CD14-positive monocyte (primary cell): ENCODE results near the gene FOXJ3. TPM values are rescaled to one million over a fixed set of nuclear protein-coding genes. Genes with fewer than 3 reads are reported as not detected.

Experiments used
- DNase-seq, 3 donors: peaks; one replicate each; pipeline ENCODE4 v3.0.0-alpha.2; 2011 to 2022
- H2AFZ ChIP-seq: 2 replicates; pipeline ENCODE4 v1.6.0; 2012; ENCODE audit warnings: mild to moderate bottlenecking, low read depth, low read length, inconsistent platforms; ENCODE audit not compliant: insufficient read depth, poor library complexity, severe bottlenecking
- H3K27ac ChIP-seq, 2 donors: 1 replicate in 1 of 2; 2 replicates in 1 of 2; pipeline ENCODE4 v1.5.1; 2012 to 2013; ENCODE audit warnings: low read length in 2 of 2, control low read depth in 1 of 2, inconsistent platforms in 1 of 2, low read depth in 1 of 2, mild to moderate bottlenecking in 1 of 2
- H3K27me3 ChIP-seq, 2 donors: one replicate each; pipeline versions ENCODE4 v1.6.0 to v1.6.1; 2011 to 2013; ENCODE audit warnings: low read length in 2 of 2; ENCODE audit not compliant: control insufficient read depth in 2 of 2, insufficient read depth in 2 of 2
- H3K36me3 ChIP-seq, 2 donors: replicated peaks in 1 of 2; 1 replicate in 1 of 2; 2 replicates in 1 of 2; pipeline versions ENCODE4 v1.5.1 to v1.6.1; 2012 to 2013; ENCODE audit warnings: low read length in 2 of 2, control low read depth in 1 of 2, inconsistent platforms in 1 of 2, mild to moderate bottlenecking in 1 of 2; ENCODE audit not compliant: insufficient read depth in 2 of 2, control insufficient read depth in 1 of 2
- H3K4me1 ChIP-seq, 2 donors: 1 replicate in 1 of 2; 2 replicates in 1 of 2; pipeline versions ENCODE4 v1.5.1 to v1.6.1; 2012 to 2013; ENCODE audit warnings: low read length in 2 of 2, control low read depth in 1 of 2, inconsistent platforms in 1 of 2, mild to moderate bottlenecking in 1 of 2, moderate library complexity in 1 of 2; ENCODE audit not compliant: insufficient read depth in 2 of 2, control insufficient read depth in 1 of 2
- H3K4me2 ChIP-seq: replicated peaks from 2 replicates; pipeline ENCODE3; 2012; ENCODE audit warnings: low read length, moderate library complexity, mild to moderate bottlenecking; ENCODE audit not compliant: poor library complexity, severe bottlenecking; ENCODE audit errors: extremely low read depth
- H3K4me3 ChIP-seq, 3 experiments: fragments of 200-600 bp in 1 of 3; sonication (generic) in 1 of 3; replicated peaks in 1 of 3; 1 replicate in 2 of 3; 2 replicates in 1 of 3; pipeline ENCODE4 v1.5.1; 2011 to 2013; ENCODE audit warnings: low read length in 3 of 3, mild to moderate bottlenecking in 3 of 3, control low read depth in 2 of 3, low read depth in 2 of 3, inconsistent platforms in 1 of 3, moderate library complexity in 1 of 3
- H3K79me2 ChIP-seq: 2 replicates; pipeline ENCODE4 v1.6.0; 2012; ENCODE audit warnings: mild to moderate bottlenecking, control low read depth, inconsistent platforms, low read length, moderate library complexity; ENCODE audit not compliant: insufficient read depth
- H3K9ac ChIP-seq: 2 replicates; pipeline ENCODE4 v1.6.0; 2017; ENCODE audit warnings: low read length, mild to moderate bottlenecking; ENCODE audit not compliant: insufficient read depth, poor library complexity, severe bottlenecking
- H3K9me3 ChIP-seq, 2 donors: replicated peaks in 1 of 2; 1 replicate in 1 of 2; 2 replicates in 1 of 2; pipeline versions ENCODE4 v1.5.1 to v1.6.1; 2012 to 2013; ENCODE audit warnings: low read length in 2 of 2, control low read depth in 1 of 2; ENCODE audit not compliant: control insufficient read depth in 1 of 2, insufficient read depth in 1 of 2
- H4K20me1 ChIP-seq: 2 replicates; pipeline ENCODE4 v1.6.0; 2012; ENCODE audit warnings: mild to moderate bottlenecking, low read length, control low read depth, moderate library complexity; ENCODE audit not compliant: insufficient read depth
- H3K27ac Mint-ChIP-seq, 7 donors: one replicate each; pipeline ENCODE4 v1.8.0; 2020; ENCODE audit warnings: mild to moderate bottlenecking in 7 of 7, mixed read lengths in 7 of 7, moderate library complexity in 6 of 7, inconsistent platforms in 2 of 7
- H3K27me3 Mint-ChIP-seq, 3 donors: one replicate each; pipeline ENCODE4 v1.8.0; 2021 to 2022; ENCODE audit warnings: low read depth in 3 of 3, mild to moderate bottlenecking in 3 of 3, mixed read lengths in 3 of 3, moderate library complexity in 3 of 3, inconsistent platforms in 1 of 3
- H3K36me3 Mint-ChIP-seq, 2 donors: one replicate each; pipeline ENCODE4 v1.8.0; 2020; ENCODE audit warnings: mixed read lengths in 2 of 2, inconsistent platforms in 1 of 2, mild to moderate bottlenecking in 1 of 2
- H3K4me1 Mint-ChIP-seq: one replicate; pipeline ENCODE4 v1.8.0; 2020; ENCODE audit warnings: mild to moderate bottlenecking, mixed read lengths
- H3K4me3 Mint-ChIP-seq, 2 donors: one replicate each; pipeline ENCODE4 v1.8.0; 2020; ENCODE audit warnings: mild to moderate bottlenecking in 2 of 2, mixed read lengths in 2 of 2, moderate library complexity in 1 of 2
- H3K9me3 Mint-ChIP-seq, 7 donors: one replicate each; pipeline ENCODE4 v1.8.0; 2020 to 2022; ENCODE audit warnings: mixed read lengths in 7 of 7, mild to moderate bottlenecking in 6 of 7, moderate library complexity in 6 of 7, inconsistent platforms in 2 of 7
- CTCF ChIP-seq: fragments of 200-600 bp; IDR thresholded peaks from one replicate; pipeline ENCODE4 v1.8.0; 2022; ENCODE audit warnings: antibody characterized with exemption, mild to moderate bottlenecking
- WGBS: methylation state at CpG from one replicate; pipeline ENCODE4 v1.1.5; 2013; ENCODE audit warnings: missing lambda C conversion rate; ENCODE audit not compliant: insufficient coverage; 5-methylcytosine and 5-hydroxymethylcytosine counted together
- intact Hi-C, 2 donors: fragments of 100-400 bp; cut with micrococcal nuclease; formaldehyde crosslinking; loops; one replicate each; pipeline versions ENCODE4 v1.15.0 to v1.15.1; 2023
- polyA plus RNA-seq, 3 donors: library from polyadenylated mRNA; depleted of rRNA in 1 of 3; unstranded in 2 of 3; stranded (reverse) in 1 of 3; fragments of 300-500 nt in 2 of 3; fragments of >200 nt in 1 of 3; fragmentation: Illumina TruSeq in 2 of 3; gene quantifications; 1 replicate in 2 of 3; 2 replicates in 1 of 3; pipeline ENCODE4 v1.2.3, GENCODE V29; 2012 to 2021

Gene FOXJ3
- polyA plus RNA-seq, 3 donors: 10.2 to 18.5 (median 18.4) TPM

GRCh38 chr1:42295816-42296215, 39.2 kb downstream of the FOXJ3 start:
- H3K27ac Mint-ChIP-seq: no peak overlapping the region
- intact Hi-C loops: no loop called here
- H3K27me3 ChIP-seq: no peaks in the 10 kb centered on the region
- no peak for DNase-seq
- H4K20me1 ChIP-seq: peaks cover 28% of the 10 kb centered on the region
- H3K4me3 ChIP-seq: no peak overlapping the region
- no peaks in the 10 kb centered on the region for H3K27me3 Mint-ChIP-seq
- H3K4me1 ChIP-seq: no peaks in the 10 kb centered on the region
- peaks cover 23 to 35% of the 10 kb centered on the region in 2 donors for H3K9me3 ChIP-seq
- H3K36me3 Mint-ChIP-seq: peaks cover 6 to 8% of the 10 kb centered on the region in 2 donors
- peaks cover 16 to 37% (median 30%) of the 10 kb centered on the region in 7 donors for H3K9me3 Mint-ChIP-seq
- H3K27ac ChIP-seq: no peak overlapping the region
- H3K4me3 Mint-ChIP-seq: no peak overlapping the region
- H3K9ac ChIP-seq: no peak overlapping the region
- peaks cover 24% of the 10 kb centered on the region for H3K79me2 ChIP-seq
- H3K4me1 Mint-ChIP-seq: no peaks in the 10 kb centered on the region
- 100% methylated on average over 1 of the region's 5 CpGs for WGBS
- no peak for TF ChIP-seq CTCF
- H3K36me3 ChIP-seq: no peaks in the 10 kb centered on the region
- H3K4me2 ChIP-seq: no peak overlapping the region
- H2AFZ ChIP-seq: no peak overlapping the region

- no peak for DNase-seq
- H3K4me3 ChIP-seq: no peak overlapping the region
- no peaks in the 10 kb centered on the region for H3K9me3 ChIP-seq
- 100% methylated on average over 1 of the region's 2 CpGs for WGBS
- H3K9ac ChIP-seq: no peak overlapping the region
- H3K4me3 Mint-ChIP-seq: no peak overlapping the region
- intact Hi-C loops: no loop called here
- no peaks in the 10 kb centered on the region for H3K4me1 ChIP-seq
- H3K36me3 ChIP-seq: no peaks in the 10 kb centered on the region
- no peaks in the 10 kb centered on the region for H3K4me1 Mint-ChIP-seq
- H4K20me1 ChIP-seq: peaks cover 63% of the 10 kb centered on the region
- H3K27me3 ChIP-seq: no peaks in the 10 kb centered on the region
- H3K27ac Mint-ChIP-seq: no peak overlapping the region
- TF ChIP-seq CTCF: no peak
- H3K27ac ChIP-seq: no peak overlapping the region
- no peak overlapping the region for H2AFZ ChIP-seq
- no peak overlapping the region for H3K4me2 ChIP-seq
- peaks cover 3 to 5% of the 10 kb centered on the region in 2 donors for H3K36me3 Mint-ChIP-seq
- H3K27me3 Mint-ChIP-seq: no peaks in the 10 kb centered on the region
- H3K9me3 Mint-ChIP-seq: peaks cover 0 to 3% (median 0%) of the 10 kb centered on the region in 7 donors
- peaks cover 40% of the 10 kb centered on the region for H3K79me2 ChIP-seq
These were observed 44.9 kb downstream of the FOXJ3 start for GRCh38 chr1:42290130-42290529.
